Neural cell (in vitro differentiated cells): ENCODE results near the gene MBTD1. TPM values are rescaled to one million over a fixed set of nuclear protein-coding genes. Genes with fewer than 3 reads are reported as not detected.

Experiments used
- H2AFZ ChIP-seq: fragments of 200-600, 300-800 bp; sonication (generic), shearing (Covaris generic); 2 replicates; pipeline ENCODE4 v1.6.0; 2014; ENCODE audit warnings: low read depth, mild to moderate bottlenecking, antibody characterized with exemption, low read length, moderate library complexity
- H3F3A ChIP-seq: fragments of 200-600 bp; shearing (Covaris generic); 2 replicates; pipeline ENCODE4 v1.6.1; 2016; ENCODE audit warnings: mild to moderate bottlenecking, moderate library complexity, mixed read lengths, antibody characterized with exemption, low read length; ENCODE audit not compliant: insufficient read depth, poor library complexity, severe bottlenecking
- H3K27ac ChIP-seq: fragments of 200-600, 300-800 bp; sonication (generic), shearing (Covaris generic); 2 replicates; pipeline ENCODE4 v1.5.1; 2014; ENCODE audit warnings: mild to moderate bottlenecking, low read length, moderate library complexity
- H3K27me3 ChIP-seq: fragments of 300-800, 200-600 bp; sonication (generic), shearing (Covaris generic); 2 replicates; pipeline ENCODE4 v1.6.0; 2014; ENCODE audit warnings: mild to moderate bottlenecking, low read depth, low read length, moderate library complexity; ENCODE audit not compliant: insufficient read depth
- H3K36me3 ChIP-seq: fragments of 300-800, 200-600 bp; sonication (generic), shearing (Covaris generic); 2 replicates; pipeline ENCODE4 v1.5.1; 2014; ENCODE audit warnings: mild to moderate bottlenecking, antibody characterized with exemption, low read length, moderate library complexity; ENCODE audit not compliant: insufficient read depth
- H3K4me2 ChIP-seq: fragments of 300-800, 200-600 bp; sonication (generic), shearing (Covaris generic); 2 replicates; pipeline ENCODE4 v1.6.0; 2014; ENCODE audit warnings: mild to moderate bottlenecking, low read length
- H3K4me3 ChIP-seq: fragments of 300-800, 200-600 bp; sonication (generic), shearing (Covaris generic); 2 replicates; pipeline ENCODE4 v1.5.1; 2014; ENCODE audit warnings: mild to moderate bottlenecking, low read length, moderate library complexity
- H3K79me2 ChIP-seq: fragments of 200-600 bp; shearing (Covaris generic); replicated peaks from 2 replicates; pipeline ENCODE4 v1.6.0; 2014; ENCODE audit warnings: mild to moderate bottlenecking, low read length, moderate library complexity; ENCODE audit not compliant: insufficient read depth
- H3K9ac ChIP-seq: fragments of 300-800, 200-600 bp; sonication (generic), shearing (Covaris generic); 2 replicates; pipeline ENCODE4 v1.6.1; 2016; ENCODE audit warnings: mild to moderate bottlenecking, low read length, mixed read lengths
- H3K9me2 ChIP-seq: fragments of 200-600 bp; shearing (Covaris generic); 2 replicates; pipeline ENCODE4 v1.6.1; 2016; ENCODE audit warnings: mild to moderate bottlenecking, low read length, mixed read lengths; ENCODE audit not compliant: insufficient read depth
- H3K9me3 ChIP-seq: fragments of 200-600, 300-800 bp; sonication (generic), shearing (Covaris generic); 2 replicates; pipeline ENCODE4 v1.6.1; 2016; ENCODE audit warnings: mild to moderate bottlenecking, mixed run types, low read length, moderate library complexity, mixed read lengths
- H4K20me1 ChIP-seq: fragments of 200-600 bp; shearing (Covaris generic); 2 replicates; pipeline ENCODE4 v1.6.1; 2016; ENCODE audit warnings: mild to moderate bottlenecking, mixed run types; ENCODE audit not compliant: insufficient read depth
- EP300 ChIP-seq: fragments of 450-650 bp; conservative IDR thresholded peaks from 2 replicates; pipeline ENCODE4 v1.6.1; 2014; ENCODE audit warnings: antibody characterized with exemption, mild to moderate bottlenecking, moderate library complexity; ENCODE audit not compliant: poor library complexity, severe bottlenecking
- EZH2 ChIP-seq: fragments of 200-600, 300-800 bp; shearing (Covaris generic), sonication (generic); IDR thresholded peaks from 2 replicates; pipeline ENCODE4 v1.6.1; 2014; ENCODE audit warnings: antibody characterized with exemption, low read length, borderline replicate concordance, mild to moderate bottlenecking; ENCODE audit not compliant: insufficient read depth, poor library complexity, severe bottlenecking
- MXI1 ChIP-seq: fragments of 450-650 bp; conservative IDR thresholded peaks from 2 replicates; pipeline ENCODE4 v1.6.1; 2014; ENCODE audit warnings: antibody characterized with exemption, mild to moderate bottlenecking; ENCODE audit not compliant: poor library complexity, severe bottlenecking
- POLR2AphosphoS5 ChIP-seq: IDR thresholded peaks from 2 replicates; pipeline ENCODE4 v1.6.1; 2012
- RAD21 ChIP-seq: fragments of 450-650 bp; conservative IDR thresholded peaks from 2 replicates; pipeline ENCODE4 v1.6.1; 2014; ENCODE audit warnings: antibody characterized with exemption, mild to moderate bottlenecking, moderate library complexity
- REST ChIP-seq: IDR thresholded peaks from 2 replicates; pipeline ENCODE4 v1.6.1; 2012; ENCODE audit warnings: borderline replicate concordance
- SMC3 ChIP-seq: fragments of 450-650 bp; conservative IDR thresholded peaks from 2 replicates; pipeline ENCODE4 v1.6.1; 2014; ENCODE audit warnings: antibody characterized with exemption, mild to moderate bottlenecking, moderate library complexity; ENCODE audit not compliant: poor library complexity
- TAF1 ChIP-seq: IDR thresholded peaks from 2 replicates; pipeline ENCODE4 v1.6.1; 2012; ENCODE audit warnings: low read depth
- polyA plus RNA-seq: library from polyadenylated mRNA; depleted of rRNA; stranded (reverse); fragments of >200 nt; gene quantifications from 2 replicates; pipeline ENCODE4 v1.2.3, GENCODE V29; 2014
- TF ChIP-seq, protein P1 (sequence below): fragments of 450-650 bp; IDR thresholded peaks from 2 replicates; pipeline ENCODE4 v1.5.1; 2014; ENCODE audit warnings: antibody characterized with exemption, mild to moderate bottlenecking, moderate library complexity; ENCODE audit not compliant: poor library complexity, severe bottlenecking

The MBTD1 gene
- polyA plus RNA-seq, 1 donor from 2014 or later: 70.0 TPM

DNA sequence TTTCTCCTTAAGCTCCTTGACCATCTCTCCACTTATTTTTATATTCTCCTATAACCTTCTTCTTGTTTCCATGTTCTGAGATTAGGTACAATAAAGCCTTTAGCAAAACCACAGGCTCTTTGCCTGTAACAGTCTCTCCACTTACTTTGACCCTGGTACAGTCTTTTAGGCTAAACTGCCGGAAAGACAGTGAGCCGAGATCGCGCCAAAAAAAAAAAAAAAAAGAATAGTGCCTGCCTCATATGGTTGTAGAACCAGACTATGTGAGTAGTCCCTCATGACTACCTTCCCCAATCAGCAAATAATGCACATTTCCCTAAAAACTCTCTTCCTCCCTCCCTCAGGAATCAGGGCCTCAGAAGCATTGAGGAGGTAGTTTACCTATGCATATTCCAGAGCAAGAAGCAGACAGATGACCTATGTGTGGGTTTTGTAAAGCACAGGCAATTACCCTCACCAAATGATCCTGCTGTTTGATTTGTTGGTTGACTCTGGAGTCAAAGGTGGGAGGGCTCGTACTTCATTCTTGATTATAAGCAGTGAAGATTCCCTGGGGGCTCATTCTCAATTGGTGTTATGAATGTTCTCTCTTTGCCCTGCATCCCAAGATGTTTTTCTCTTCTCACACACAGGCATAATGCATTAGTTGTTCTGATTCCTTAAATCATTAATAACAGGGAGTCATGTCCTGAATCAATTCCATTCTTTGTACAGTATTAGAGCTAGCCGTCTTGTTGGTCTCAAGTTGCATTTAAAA, 115.4 kb downstream of the MBTD1 start:
- H3K9ac ChIP-seq: no peak overlapping the region
- H3K36me3 ChIP-seq: no peaks in the 10 kb centered on the region
- no peaks in the 10 kb centered on the region for H3K9me2 ChIP-seq
- no peaks in the 10 kb centered on the region for H3K79me2 ChIP-seq
- no peaks in the 10 kb centered on the region for H4K20me1 ChIP-seq
- TF ChIP-seq SMC3 (no peak), POLR2AphosphoS5 (no peak), REST (no peak), EZH2 (no peak), TAF1 (no peak), MXI1 (no peak), EP300 (no peak), RAD21 (no peak)
- TF ChIP-seq, protein P1, sequence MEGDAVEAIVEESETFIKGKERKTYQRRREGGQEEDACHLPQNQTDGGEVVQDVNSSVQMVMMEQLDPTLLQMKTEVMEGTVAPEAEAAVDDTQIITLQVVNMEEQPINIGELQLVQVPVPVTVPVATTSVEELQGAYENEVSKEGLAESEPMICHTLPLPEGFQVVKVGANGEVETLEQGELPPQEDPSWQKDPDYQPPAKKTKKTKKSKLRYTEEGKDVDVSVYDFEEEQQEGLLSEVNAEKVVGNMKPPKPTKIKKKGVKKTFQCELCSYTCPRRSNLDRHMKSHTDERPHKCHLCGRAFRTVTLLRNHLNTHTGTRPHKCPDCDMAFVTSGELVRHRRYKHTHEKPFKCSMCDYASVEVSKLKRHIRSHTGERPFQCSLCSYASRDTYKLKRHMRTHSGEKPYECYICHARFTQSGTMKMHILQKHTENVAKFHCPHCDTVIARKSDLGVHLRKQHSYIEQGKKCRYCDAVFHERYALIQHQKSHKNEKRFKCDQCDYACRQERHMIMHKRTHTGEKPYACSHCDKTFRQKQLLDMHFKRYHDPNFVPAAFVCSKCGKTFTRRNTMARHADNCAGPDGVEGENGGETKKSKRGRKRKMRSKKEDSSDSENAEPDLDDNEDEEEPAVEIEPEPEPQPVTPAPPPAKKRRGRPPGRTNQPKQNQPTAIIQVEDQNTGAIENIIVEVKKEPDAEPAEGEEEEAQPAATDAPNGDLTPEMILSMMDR: no peak
- H3K27me3 ChIP-seq: no peaks in the 10 kb centered on the region
- H3F3A ChIP-seq: no peaks in the 10 kb centered on the region
- H3K4me2 ChIP-seq: no peak overlapping the region
- no peak overlapping the region for H2AFZ ChIP-seq
- H3K27ac ChIP-seq: no peak overlapping the region
- H3K4me3 ChIP-seq: no peak overlapping the region
- H3K9me3 ChIP-seq: no peaks in the 10 kb centered on the region

GRCh38 chr17:51142597-51142996, 117.3 kb downstream of the MBTD1 start:
- Histone ChIP-seq H3K27me3 (no peaks in the 10 kb centered on the region), H3K27ac (no peak overlapping the region), H3K36me3 (no peaks in the 10 kb centered on the region), H4K20me1 (no peaks in the 10 kb centered on the region), H3F3A (no peaks in the 10 kb centered on the region), H2AFZ (no peak overlapping the region), H3K9ac (no peak overlapping the region), H3K79me2 (no peaks in the 10 kb centered on the region), H3K4me2 (no peak overlapping the region), H3K9me2 (no peaks in the 10 kb centered on the region), H3K9me3 (no peaks in the 10 kb centered on the region), H3K4me3 (no peak overlapping the region)
- TF ChIP-seq RAD21 (no peak), REST (no peak), POLR2AphosphoS5 (no peak), EZH2 (no peak), TAF1 (no peak), MXI1 (no peak), SMC3 (no peak), EP300 (no peak)
- TF ChIP-seq, protein P1: no peak
